GM12878 (cell line): ENCODE results near the gene FXYD7.

Experiments used
- CBX5 ChIP-seq: sonication (generic); IDR thresholded peaks from 2 replicates; pipeline ENCODE4 v1.6.1; 2016; ENCODE audit warnings: low read depth, moderate library complexity, mild to moderate bottlenecking, inconsistent platforms
- CHD1 ChIP-seq: IDR thresholded peaks from 2 replicates; pipeline ENCODE4 v1.6.1; 2012; ENCODE audit warnings: low read depth, low read length, improper control_type of control experiment
- CTCF ChIP-seq, 3 experiments: IDR thresholded peaks in 2 of 3; conservative IDR thresholded peaks in 1 of 3; 2 replicates each; pipeline ENCODE4 v1.5.1; 2011; ENCODE audit warnings: low read depth in 3 of 3, low read length in 3 of 3, mild to moderate bottlenecking in 3 of 3, control low read depth in 2 of 3, moderate library complexity in 2 of 3, inconsistent platforms in 1 of 3, mixed read lengths in 1 of 3; ENCODE audit not compliant: control insufficient read depth in 2 of 3, insufficient read depth in 1 of 3; ENCODE audit errors: extremely low read depth in 1 of 3
- EP300 ChIP-seq, 2 experiments: fragments of 150-350 bp in 1 of 2; IDR thresholded peaks; 2 replicates each; pipeline ENCODE4 v1.6.1; 2011 to 2012; ENCODE audit warnings: low read depth in 2 of 2, low read length in 2 of 2, borderline replicate concordance in 1 of 2, improper control_type of control experiment in 1 of 2, inconsistent platforms in 1 of 2; ENCODE audit not compliant: control insufficient read depth in 1 of 2
- IKZF1 ChIP-seq: fragments of 450-650 bp; conservative IDR thresholded peaks from 2 replicates; pipeline ENCODE4 v1.6.1; 2017; ENCODE audit warnings: antibody characterized with exemption, mild to moderate bottlenecking
- MEF2B ChIP-seq: fragments of 450-650 bp; IDR thresholded peaks from 2 replicates; pipeline ENCODE4 v1.6.1; 2018; ENCODE audit warnings: mild to moderate bottlenecking, moderate library complexity; ENCODE audit not compliant: partially characterized antibody, poor library complexity, severe bottlenecking
- POLR2A ChIP-seq: IDR thresholded peaks from 2 replicates; pipeline ENCODE4 v1.6.1; 2011; ENCODE audit warnings: low read depth, mild to moderate bottlenecking, low read length
- SMARCA5 ChIP-seq: fragments of 450-650 bp; IDR thresholded peaks from 2 replicates; pipeline ENCODE4 v1.6.1; 2017; ENCODE audit warnings: mild to moderate bottlenecking
- TCF7 ChIP-seq: IDR thresholded peaks from 2 replicates; pipeline ENCODE4 v1.6.1; 2014; ENCODE audit warnings: antibody characterized with exemption, borderline replicate concordance

DNA sequence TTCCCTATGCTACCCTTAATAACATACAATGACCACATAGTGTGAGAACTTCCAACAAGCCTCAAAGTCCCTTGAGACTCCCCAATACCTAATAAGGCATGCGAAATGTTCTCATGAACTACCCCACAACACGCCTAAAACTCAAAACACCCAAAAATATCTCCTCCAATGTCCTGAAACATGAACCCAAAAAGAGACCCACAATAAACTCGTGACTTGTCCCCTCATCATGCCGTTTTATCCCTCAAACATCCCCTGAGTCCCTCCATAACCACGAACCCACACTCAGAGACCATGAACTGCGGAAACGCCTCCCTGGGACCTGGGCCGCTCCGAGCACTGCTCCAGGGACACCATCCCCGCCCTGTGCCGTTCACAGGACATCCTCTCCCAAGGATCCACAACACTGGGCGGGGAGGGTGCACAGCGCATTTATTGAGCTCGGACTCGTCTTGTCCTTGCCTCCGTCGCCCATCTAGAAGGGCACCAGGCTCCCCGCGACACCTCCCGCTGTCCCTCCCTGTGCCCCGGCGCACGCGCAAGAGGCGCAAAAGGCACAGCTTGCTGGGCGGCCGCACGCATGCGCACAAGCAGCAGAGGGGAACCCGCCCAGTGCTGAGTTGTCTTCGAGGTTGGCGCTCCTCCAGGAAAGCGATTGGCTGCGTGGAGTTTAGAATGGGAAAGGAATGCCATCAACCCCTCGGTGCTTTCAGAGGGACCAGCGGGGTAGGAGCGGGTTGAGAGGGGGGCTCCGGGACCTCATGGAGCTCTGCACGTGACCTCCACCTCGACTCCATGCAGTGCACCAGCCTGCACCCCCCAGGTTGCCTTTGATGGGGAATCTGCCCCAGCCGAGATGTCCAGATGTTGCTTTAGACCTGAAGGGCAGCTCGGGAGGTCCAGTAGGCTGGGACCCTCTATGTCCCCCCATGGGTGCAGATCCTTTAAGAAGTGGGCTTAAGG is 18.7 kb upstream of the FXYD7 start:
- TF ChIP-seq MEF2B = peak; percentile 97
- no peak for TF ChIP-seq CBX5
- TF ChIP-seq IKZF1 = peak; percentile 100
- TF ChIP-seq CHD1 = no peak
- TF ChIP-seq SMARCA5 = no peak
- TF ChIP-seq CTCF (IDR thresholded peaks at IDR 0.05 in 2 of 3, conservative IDR thresholded peaks at IDR 0.05 in 1 of 3; ENCODE audit: control insufficient read depth in 2 of 3, extremely low read depth in 1 of 3, insufficient read depth in 1 of 3, low read depth in 3 of 3, low read length in 3 of 3) = no peak
- TF ChIP-seq EP300 (IDR thresholded peaks at IDR 0.05; ENCODE audit: borderline replicate concordance in 1 of 2, control insufficient read depth in 1 of 2, low read depth in 2 of 2, low read length in 2 of 2) = no peak
- TF ChIP-seq TCF7 = no peak
- TF ChIP-seq POLR2A = peak; percentile 83
